A673 (cell line): ENCODE data around the gene MALL.
"Not testable (repeated sequence)": the region's sequence is repeated elsewhere in the genome, so short reads cannot be mapped to it uniquely, and the experiment has no call there.

ENCODE experiments used
- CTCF ChIP-seq: fragments of 300-800, 200-600 bp; sonication (generic); conservative IDR thresholded peaks from 2 replicates; pipeline ENCODE4 v1.5.1; 2017; ENCODE audit warnings: low read depth, mild to moderate bottlenecking, antibody characterized with exemption, low read length, moderate library complexity, mixed read lengths
- EZH2 ChIP-seq: fragments of 200-600 bp; sonication (generic); IDR thresholded peaks from 2 replicates; pipeline ENCODE4 v1.6.1; 2017; ENCODE audit warnings: borderline replicate concordance, low read depth, mild to moderate bottlenecking, mixed read lengths, antibody characterized with exemption, low read length; ENCODE audit not compliant: poor library complexity, severe bottlenecking

DNA sequence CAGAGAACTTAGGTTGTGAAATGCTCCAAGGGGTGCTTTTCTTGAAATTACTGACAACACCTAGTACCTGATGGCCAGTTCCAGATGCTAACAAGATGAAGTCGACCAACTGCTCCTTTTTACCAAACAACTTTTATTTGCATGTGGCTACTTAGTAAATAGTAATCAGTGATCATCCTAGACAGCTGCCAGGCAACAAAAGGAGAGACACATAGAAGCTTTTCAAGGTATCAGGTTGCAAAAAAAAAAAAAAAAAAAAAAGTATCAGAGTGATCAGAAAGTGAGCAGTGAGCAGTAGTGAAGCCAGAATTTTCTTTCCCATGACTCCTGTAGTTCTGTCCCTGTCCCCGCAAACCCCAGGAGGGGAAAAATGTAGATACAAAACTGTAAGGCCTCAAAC, 31.9 kb downstream of the MALL start:
- not testable (repeated sequence) for TF ChIP-seq CTCF, EZH2
